Measurements from ENCODE around the gene ATP11A.

- TF ChIP-seq CTCF (IDR thresholded peaks at IDR 0.05 in 8 of 11, conservative IDR thresholded peaks at IDR 0.05 in 3 of 11): no peak
- no peak for TF ChIP-seq POLR2AphosphoS5 (IDR thresholded peaks at IDR 0.05)
- no peak for TF ChIP-seq POLR2A (IDR thresholded peaks at IDR 0.05)
These were observed 222.0 kb downstream of the ATP11A start for GRCh38 chr13:112911883-112912282.
